Mucosa of descending colon (tissue), 3 donors: ENCODE data around the gene DUSP16. TPM values are rescaled to one million over a fixed set of nuclear protein-coding genes. Genes with fewer than 3 reads are reported as not detected.
"Not testable (repeated sequence)": the region's sequence is repeated elsewhere in the genome, so short reads cannot be mapped to it uniquely, and the experiment has no call there.

Source experiments
- ATAC-seq: fragments of 200-7000 bp; cut with Tn5 transposase; one replicate; pipeline ENCODE4 v1.9.1; 2020; ENCODE audit warnings: mild to moderate bottlenecking, moderate library complexity
- DNase-seq, 3 donors: peaks; one replicate each; pipeline ENCODE4 v3.0.0-alpha.2; 2020
- H3K36me3 ChIP-seq: fragments of 200-600 bp; one replicate; pipeline ENCODE4 v1.8.0; 2021; ENCODE audit warnings: low read depth, mild to moderate bottlenecking
- H3K4me1 ChIP-seq: fragments of 200-600 bp; one replicate; pipeline ENCODE4 v1.8.0; 2021; ENCODE audit warnings: low read depth, mild to moderate bottlenecking
- H3K4me3 ChIP-seq: fragments of 200-600 bp; one replicate; pipeline ENCODE4 v1.8.0; 2021; ENCODE audit warnings: mild to moderate bottlenecking
- H3K9me3 ChIP-seq: fragments of 200-600 bp; one replicate; pipeline ENCODE4 v1.8.0; 2021; ENCODE audit warnings: mild to moderate bottlenecking
- CTCF ChIP-seq: fragments of 200-600 bp; IDR thresholded peaks from one replicate; pipeline ENCODE4 v1.8.0; 2022; ENCODE audit warnings: antibody characterized with exemption, mild to moderate bottlenecking
- intact Hi-C, 2 donors: fragments of 100-400 bp; cut with DNase I in 1 of 2; cut with micrococcal nuclease in 1 of 2; formaldehyde crosslinking; loops; one replicate each; pipeline versions ENCODE4 v1.11.0 to v1.11.1; 2022; cut with DNase I, micrococcal nuclease
- total RNA-seq, 3 donors: library from RNA; stranded (reverse); fragmentation: NEBNext Ultra II Directional in 2 of 3; extraction: Animal tissue kit (Norgen Biotek cat#: 25700) in 2 of 3; gene quantifications; one replicate each; pipeline versions ENCODE4 v1.2.1 to v1.2.4, GENCODE V29; 2021 to 2023
- donor health status: DM: no; HTN: no; CAD: no; lungs with moderate emphysema.
- donor health status: DM: no; HTN: no; CAD: no.
- donor health status: DM: no; HTN: yes; CAD: no.

DUSP16 gene
- total RNA-seq, 3 donors from 2014 or later = 42.3 to 61.8 (median 42.9) TPM

- H3K4me3 ChIP-seq = no peak overlapping the region
- H3K4me1 ChIP-seq = peaks cover 4% of the 10 kb centered on the region
- H3K36me3 ChIP-seq = no peaks in the 10 kb centered on the region
- H3K9me3 ChIP-seq = no peaks in the 10 kb centered on the region
- intact Hi-C loops = no loop called here
- no peak for ATAC-seq
- no peak for DNase-seq
- TF ChIP-seq CTCF = no peak
Measured at GRCh38 chr12:12599750-12600643, 37.3 kb upstream of the DUSP16 start.

- Histone ChIP-seq H3K4me3 (no peak overlapping the region), H3K9me3 (no peaks in the 10 kb centered on the region), H3K36me3 (no peaks in the 10 kb centered on the region), H3K4me1 (peaks cover 4% of the 10 kb centered on the region)
- DNase-seq = no peak
- intact Hi-C loops = no loop called here
- TF ChIP-seq CTCF = no peak
- ATAC-seq = no peak
Measured at GRCh38 chr12:12598864-12599263, 36.2 kb upstream of the DUSP16 start.

- H3K4me1 ChIP-seq, intact Hi-C loops, H3K4me3 ChIP-seq, ATAC-seq, H3K9me3 ChIP-seq, DNase-seq, H3K36me3 ChIP-seq: not testable (repeated sequence)
Measured at GRCh38 chr12:12596598-12596997, 33.9 kb upstream of the DUSP16 start.

DNA sequence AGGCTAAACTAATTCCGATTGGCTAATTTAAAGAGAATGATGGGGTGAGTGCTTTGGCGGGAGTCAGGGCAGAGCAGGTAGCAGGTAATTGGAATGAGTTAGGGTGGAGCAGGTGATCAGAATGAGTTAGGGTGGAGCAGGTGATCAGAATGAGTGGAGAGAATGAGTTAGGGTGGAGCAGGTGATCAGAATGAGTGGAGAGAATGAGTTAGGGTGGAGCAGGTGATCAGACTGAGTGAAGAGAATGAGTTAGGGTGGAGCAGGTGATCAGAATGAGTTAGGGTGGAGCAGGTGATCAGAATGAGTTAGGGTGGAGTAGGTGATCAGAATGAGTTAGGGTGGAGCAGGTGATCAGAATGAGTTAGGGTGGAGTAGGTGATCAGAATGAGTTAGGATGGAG, 33.3 kb upstream of the DUSP16 start:
- peak; percentile 77 for ATAC-seq
- intact Hi-C loops, DNase-seq, H3K36me3 ChIP-seq, H3K4me3 ChIP-seq, H3K9me3 ChIP-seq, H3K4me1 ChIP-seq: not testable (repeated sequence)

DNA sequence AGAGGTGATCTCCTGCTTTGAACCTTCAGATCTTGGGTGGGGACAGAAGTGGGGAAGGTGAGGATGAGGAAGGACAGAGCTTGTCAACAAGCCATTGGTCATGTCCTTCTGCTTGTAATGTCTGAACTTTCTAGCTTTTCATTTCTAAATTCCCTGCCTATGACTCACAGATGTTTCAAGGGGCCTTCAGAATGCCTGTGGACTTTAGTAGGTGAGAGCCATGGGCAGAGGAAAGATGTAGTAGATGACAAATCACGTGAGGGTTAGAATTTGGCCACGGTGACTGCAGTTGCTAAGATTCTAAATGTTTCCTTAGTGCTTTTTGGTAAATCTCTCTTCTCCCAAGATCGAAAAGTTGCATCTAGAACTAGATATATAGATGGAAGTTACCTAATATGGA, 30.3 kb upstream of the DUSP16 start:
- no peak for TF ChIP-seq CTCF
- intact Hi-C loops = no loop called here
- no peak for ATAC-seq

GRCh38 chr12:12590961-12591360, 28.3 kb upstream of the DUSP16 start:
- peaks cover 5% of the 10 kb centered on the region for H3K4me1 ChIP-seq
- no peak for TF ChIP-seq CTCF
- DNase-seq = no peak
- H3K9me3 ChIP-seq = no peaks in the 10 kb centered on the region
- H3K36me3 ChIP-seq = no peaks in the 10 kb centered on the region
- intact Hi-C loops = no loop called here
- ATAC-seq = no peak
- H3K4me3 ChIP-seq = no peak overlapping the region

More for the DNA sequence above, 30.3 kb upstream of the DUSP16 start:
- no peak for DNase-seq
- no peaks in the 10 kb centered on the region for H3K9me3 ChIP-seq
- H3K4me1 ChIP-seq = peaks cover under 1% of the 10 kb centered on the region
- no peak overlapping the region for H3K4me3 ChIP-seq
- H3K36me3 ChIP-seq = no peaks in the 10 kb centered on the region

- H3K4me3 ChIP-seq, DNase-seq, H3K36me3 ChIP-seq, intact Hi-C loops, H3K9me3 ChIP-seq, ATAC-seq: not testable (repeated sequence)
- peaks cover 13% of the 10 kb centered on the region for H3K4me1 ChIP-seq
Measured at GRCh38 chr12:12588436-12588835, 25.8 kb upstream of the DUSP16 start.
